Fibroblast of lung (primary cell): ENCODE measurements around the gene SYT14.
"Not testable (repeated sequence)": the region's sequence is repeated elsewhere in the genome, so short reads cannot be mapped to it uniquely, and the experiment has no call there.

Experiments used
- EZH2 ChIP-seq: IDR thresholded peaks from 2 replicates; pipeline ENCODE4 v1.5.1; 2012; ENCODE audit warnings: low read length, control low read depth, mild to moderate bottlenecking; ENCODE audit errors: missing control alignments
- TF ChIP-seq, protein P1 (sequence below), 2 donors: IDR thresholded peaks in 1 of 2; conservative IDR thresholded peaks in 1 of 2; 1 replicate in 1 of 2; 2 replicates in 1 of 2; pipeline ENCODE4 v1.5.1; 2011 to 2012; ENCODE audit warnings: low read length in 2 of 2, control low read depth in 1 of 2, inconsistent platforms in 1 of 2, low read depth in 1 of 2, mild to moderate bottlenecking in 1 of 2

DNA sequence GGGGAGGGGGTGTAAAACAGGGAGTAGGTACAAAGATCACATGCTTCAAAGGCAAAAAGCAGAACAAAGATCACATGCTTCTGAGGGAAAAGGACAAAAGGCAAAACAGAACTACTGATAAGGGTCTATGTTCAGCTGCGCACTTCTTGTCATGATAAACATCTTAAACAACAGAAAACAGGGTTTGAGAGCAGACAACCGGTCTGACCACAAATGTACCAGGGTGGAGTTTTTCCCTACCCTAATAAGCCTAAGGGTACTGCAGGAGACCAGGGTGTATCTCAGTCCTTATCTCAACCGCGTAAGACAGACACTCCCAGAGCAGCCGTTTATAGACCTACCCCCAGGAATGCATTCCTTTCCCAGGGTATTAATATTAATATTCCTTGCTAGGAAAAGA lies 258.2 kb downstream of the SYT14 start:
- TF ChIP-seq, protein P1, sequence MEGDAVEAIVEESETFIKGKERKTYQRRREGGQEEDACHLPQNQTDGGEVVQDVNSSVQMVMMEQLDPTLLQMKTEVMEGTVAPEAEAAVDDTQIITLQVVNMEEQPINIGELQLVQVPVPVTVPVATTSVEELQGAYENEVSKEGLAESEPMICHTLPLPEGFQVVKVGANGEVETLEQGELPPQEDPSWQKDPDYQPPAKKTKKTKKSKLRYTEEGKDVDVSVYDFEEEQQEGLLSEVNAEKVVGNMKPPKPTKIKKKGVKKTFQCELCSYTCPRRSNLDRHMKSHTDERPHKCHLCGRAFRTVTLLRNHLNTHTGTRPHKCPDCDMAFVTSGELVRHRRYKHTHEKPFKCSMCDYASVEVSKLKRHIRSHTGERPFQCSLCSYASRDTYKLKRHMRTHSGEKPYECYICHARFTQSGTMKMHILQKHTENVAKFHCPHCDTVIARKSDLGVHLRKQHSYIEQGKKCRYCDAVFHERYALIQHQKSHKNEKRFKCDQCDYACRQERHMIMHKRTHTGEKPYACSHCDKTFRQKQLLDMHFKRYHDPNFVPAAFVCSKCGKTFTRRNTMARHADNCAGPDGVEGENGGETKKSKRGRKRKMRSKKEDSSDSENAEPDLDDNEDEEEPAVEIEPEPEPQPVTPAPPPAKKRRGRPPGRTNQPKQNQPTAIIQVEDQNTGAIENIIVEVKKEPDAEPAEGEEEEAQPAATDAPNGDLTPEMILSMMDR (conservative IDR thresholded peaks at IDR 0.05 in 1 of 2, IDR thresholded peaks at IDR 0.05 in 1 of 2; ENCODE audit: low read depth in 1 of 2, low read length in 2 of 2), result not testable (repeated sequence)
- TF ChIP-seq EZH2, result not testable (repeated sequence)
